ENCODE data around the gene FCN1. TPM values are rescaled to one million over a fixed set of nuclear protein-coding genes. Genes with fewer than 3 reads are reported as not detected.

FCN1 gene
- total RNA-seq, 4 donors from 2014 or later: 2.0 to 10.5 (median 4.3) TPM

DNA sequence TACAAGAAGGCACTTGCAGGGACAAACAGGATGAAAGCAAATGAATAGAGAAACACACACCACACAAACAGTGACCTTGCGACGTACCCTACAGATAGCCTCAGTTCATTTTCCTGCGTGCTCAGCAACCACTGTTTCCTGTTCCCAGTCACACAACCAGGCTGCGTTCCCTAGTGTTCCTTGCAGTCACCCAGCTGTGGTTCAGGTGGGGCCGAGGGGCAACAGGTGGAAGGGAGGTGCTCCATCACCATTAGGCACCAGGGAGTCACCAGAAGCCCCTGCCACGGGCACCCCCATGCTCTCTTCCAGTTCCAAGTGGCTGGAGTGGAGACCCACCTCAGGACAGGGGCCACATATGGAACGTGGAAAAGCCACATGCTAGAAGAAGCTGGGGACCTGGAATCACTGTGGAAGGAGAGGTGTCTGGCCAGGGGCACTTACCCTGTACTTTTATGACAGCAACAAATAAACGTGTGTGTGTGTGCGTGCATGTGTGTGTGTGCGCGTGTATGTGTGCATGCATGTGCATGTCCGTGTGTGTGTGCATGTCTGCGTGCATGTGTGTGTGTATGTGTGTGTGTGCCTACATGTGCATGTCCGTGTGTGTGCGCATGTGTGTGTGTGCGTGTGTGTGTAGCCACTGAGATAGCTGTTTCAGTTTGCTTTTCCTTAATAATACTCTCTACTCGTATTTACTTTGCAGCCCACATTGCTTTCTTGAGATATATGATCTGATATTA is 55.9 kb downstream of the FCN1 start:
- TF ChIP-seq, protein P1, sequence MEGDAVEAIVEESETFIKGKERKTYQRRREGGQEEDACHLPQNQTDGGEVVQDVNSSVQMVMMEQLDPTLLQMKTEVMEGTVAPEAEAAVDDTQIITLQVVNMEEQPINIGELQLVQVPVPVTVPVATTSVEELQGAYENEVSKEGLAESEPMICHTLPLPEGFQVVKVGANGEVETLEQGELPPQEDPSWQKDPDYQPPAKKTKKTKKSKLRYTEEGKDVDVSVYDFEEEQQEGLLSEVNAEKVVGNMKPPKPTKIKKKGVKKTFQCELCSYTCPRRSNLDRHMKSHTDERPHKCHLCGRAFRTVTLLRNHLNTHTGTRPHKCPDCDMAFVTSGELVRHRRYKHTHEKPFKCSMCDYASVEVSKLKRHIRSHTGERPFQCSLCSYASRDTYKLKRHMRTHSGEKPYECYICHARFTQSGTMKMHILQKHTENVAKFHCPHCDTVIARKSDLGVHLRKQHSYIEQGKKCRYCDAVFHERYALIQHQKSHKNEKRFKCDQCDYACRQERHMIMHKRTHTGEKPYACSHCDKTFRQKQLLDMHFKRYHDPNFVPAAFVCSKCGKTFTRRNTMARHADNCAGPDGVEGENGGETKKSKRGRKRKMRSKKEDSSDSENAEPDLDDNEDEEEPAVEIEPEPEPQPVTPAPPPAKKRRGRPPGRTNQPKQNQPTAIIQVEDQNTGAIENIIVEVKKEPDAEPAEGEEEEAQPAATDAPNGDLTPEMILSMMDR (IDR thresholded peaks at IDR 0.05; ENCODE audit: low read depth): no peak

DNA sequence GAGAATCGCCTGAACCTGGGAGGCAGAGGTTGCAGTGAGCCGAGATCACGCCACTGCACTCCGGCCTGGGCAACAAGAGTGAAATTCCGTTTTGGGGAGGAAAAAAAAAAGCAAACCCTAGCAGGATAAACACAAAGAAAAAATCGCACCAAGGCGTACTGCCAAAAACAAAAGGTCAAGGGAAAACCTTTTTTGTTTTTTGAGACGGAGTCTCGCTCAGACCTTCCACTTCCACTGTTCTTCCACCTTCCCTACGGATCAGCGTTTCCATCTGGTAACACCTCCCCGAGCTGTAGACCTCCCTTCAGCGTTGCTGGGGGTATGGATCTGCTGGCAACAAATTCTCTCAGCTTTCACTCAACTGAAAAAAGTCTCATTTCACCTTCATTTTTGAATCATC is 57.2 kb downstream of the FCN1 start:
- TF ChIP-seq, protein P1 (IDR thresholded peaks at IDR 0.05; ENCODE audit: low read depth): no peak

DNA sequence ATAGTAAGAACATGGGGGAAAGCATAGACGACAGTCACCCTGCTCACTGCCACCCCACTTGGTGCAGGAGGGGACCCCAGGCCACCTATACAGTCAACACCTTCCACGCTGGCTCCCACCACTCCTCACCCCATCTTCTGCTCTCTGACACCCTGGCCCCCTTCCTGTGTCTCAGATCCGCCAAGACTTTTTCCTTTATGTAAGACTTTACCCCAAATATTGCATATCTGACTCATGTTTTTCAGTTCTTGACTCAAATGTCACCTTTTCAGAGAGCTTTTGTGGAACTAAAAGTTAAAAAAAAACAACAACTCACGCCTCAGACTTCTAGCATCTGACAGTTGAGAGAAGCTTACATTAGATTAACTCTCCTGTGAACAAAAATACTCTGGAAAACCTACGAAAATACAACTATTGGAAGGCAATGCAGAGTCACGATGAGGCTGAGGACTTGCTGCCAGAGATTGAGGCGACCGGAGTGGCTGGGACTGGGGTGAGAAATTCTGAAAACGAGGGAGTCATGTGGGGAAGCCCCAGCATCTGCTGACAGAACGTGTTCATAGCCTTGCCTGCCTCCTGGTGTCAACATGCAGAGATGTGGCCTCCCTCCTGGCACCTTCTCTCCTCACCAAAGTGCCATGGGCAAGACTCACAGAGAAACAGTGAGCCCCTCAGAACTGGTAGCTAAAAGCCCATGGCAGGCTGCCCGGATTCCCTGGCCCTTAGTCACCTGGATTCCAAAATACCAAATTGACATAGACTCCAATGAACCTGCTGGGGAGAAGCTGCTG is 59.5 kb downstream of the FCN1 start:
- TF ChIP-seq, protein P1 (IDR thresholded peaks at IDR 0.05; ENCODE audit: low read depth): no peak

DNA sequence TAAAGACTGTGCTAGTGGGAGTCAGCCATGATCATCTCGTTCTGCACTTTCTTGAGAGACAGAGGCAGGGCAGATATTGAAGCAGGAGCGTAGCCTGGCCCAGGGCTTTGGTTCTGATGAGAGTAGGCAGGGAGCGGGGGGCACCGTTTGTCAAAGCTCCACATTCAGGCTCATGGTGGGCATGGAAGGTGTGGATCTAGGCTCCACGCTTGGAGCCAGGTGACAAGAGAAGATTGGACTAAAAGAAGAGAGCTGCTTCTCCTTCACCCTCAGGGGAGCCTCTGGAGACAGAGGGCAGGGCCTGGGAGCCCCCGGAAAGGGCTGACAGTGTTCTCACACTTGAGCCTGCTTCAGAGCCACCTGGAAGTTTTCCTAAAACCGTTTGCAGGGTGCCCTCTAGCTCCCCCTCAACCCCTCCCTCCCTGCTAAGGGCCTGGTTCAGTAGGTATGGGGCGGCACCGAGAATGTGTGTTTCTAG is 61.8 kb downstream of the FCN1 start:
- TF ChIP-seq, protein P1 (IDR thresholded peaks at IDR 0.05; ENCODE audit: low read depth): no peak

Small RNAs within 50 kb of the gene (small RNA-seq; reads per million reads assigned to genes)
- gene AL603650.1: not detected

Other genes starting within 250 kb of the FCN1 start
- gene FCN2, start 37.1 kb downstream of the FCN1 start, total RNA-seq: 1 to 10 TPM; 1.3 to 9.8 (median 2.5) TPM
- 10 to 100 TPM; 10.9 to 25.6 (median 22.8) TPM for gene OLFM1, start 169.8 kb upstream of the FCN1 start, total RNA-seq